B cell (primary cell): Measurements from ENCODE around the gene PKDREJ. TPM values are rescaled to one million over a fixed set of nuclear protein-coding genes. Genes with fewer than 3 reads are reported as not detected.
A peak's percentile ranks its signal among the peaks of the same experiment; 100 is the strongest.

Source experiments
- ATAC-seq: fragments of 200-7000 bp; cut with Tn5 transposase; one replicate; pipeline ENCODE4 v1.10.0; 2021; ENCODE audit warnings: low read depth, mild to moderate bottlenecking, moderate number of reproducible peaks, moderate library complexity
- CTCF ChIA-PET: fragments of 350-600 bp; sonication (Branson Sonifier 250); formaldehyde crosslinking; loops from one replicate; lab custom pipeline; 2021; ENCODE audit warnings: antibody characterized with exemption, inconsistent platforms; lab: Charles Lee
- POLR2A ChIA-PET: fragments of 350-600 bp; sonication (Branson Sonifier 250); formaldehyde crosslinking; loops from one replicate; lab custom pipeline; 2021; ENCODE audit warnings: antibody characterized with exemption; lab: Charles Lee
- DNase-seq: peaks from one replicate; pipeline ENCODE4 v3.0.0; 2013
- H2AFZ ChIP-seq: 2 replicates; pipeline ENCODE4 v1.6.1; 2012; ENCODE audit warnings: mild to moderate bottlenecking, low read depth, low read length; ENCODE audit not compliant: insufficient read depth, poor library complexity, severe bottlenecking
- H3K27ac ChIP-seq, 2 donors: 1 replicate in 1 of 2; 2 replicates in 1 of 2; pipeline ENCODE4 v1.5.1; 2012 to 2013; ENCODE audit warnings: low read length in 2 of 2, mild to moderate bottlenecking in 2 of 2, moderate library complexity in 1 of 2
- H3K27me3 ChIP-seq, 4 experiments: fragments of 200-600 bp in 1 of 4; sonication (generic) in 1 of 4; replicated peaks in 1 of 4; 1 replicate in 2 of 4; 2 replicates in 2 of 4; pipeline versions ENCODE4 v1.6.1 to v1.7.0; 2013 to 2016; ENCODE audit warnings: low read length in 3 of 4, mild to moderate bottlenecking in 2 of 4, mixed read lengths in 1 of 4, moderate library complexity in 1 of 4; ENCODE audit not compliant: insufficient read depth in 4 of 4, control insufficient read depth in 3 of 4; ENCODE audit errors: control extremely low read depth in 1 of 4
- H3K36me3 ChIP-seq, 2 experiments: replicated peaks in 1 of 2; 1 replicate in 1 of 2; 2 replicates in 1 of 2; pipeline versions ENCODE4 v1.6.1 to v1.7.1; 2013; ENCODE audit warnings: low read length in 1 of 2; ENCODE audit not compliant: insufficient read depth in 2 of 2, control insufficient read depth in 1 of 2; ENCODE audit errors: control extremely low read depth in 1 of 2, extremely low read depth in 1 of 2
- H3K4me1 ChIP-seq, 2 donors: fragments of 200-600 bp in 1 of 2; sonication (generic) in 1 of 2; 1 replicate in 1 of 2; 2 replicates in 1 of 2; pipeline versions ENCODE4 v1.5.1 to v1.6.1; 2013 to 2017; ENCODE audit warnings: low read length in 2 of 2; ENCODE audit not compliant: control insufficient read depth in 2 of 2, insufficient read depth in 2 of 2
- H3K4me2 ChIP-seq: replicated peaks from 2 replicates; pipeline ENCODE3; 2012; ENCODE audit warnings: mild to moderate bottlenecking, low read depth, low read length; ENCODE audit not compliant: poor library complexity, severe bottlenecking
- H3K4me3 ChIP-seq, 5 experiments: fragments of 200-600 bp in 1 of 5; sonication (generic) in 1 of 5; 1 replicate in 3 of 5; 2 replicates in 2 of 5; pipeline versions ENCODE4 v1.5.1 to v1.7.0; 2011 to 2016; ENCODE audit warnings: low read length in 4 of 5, mild to moderate bottlenecking in 4 of 5, low read depth in 2 of 5, control low read depth in 1 of 5, moderate library complexity in 1 of 5; ENCODE audit not compliant: insufficient read depth in 1 of 5; ENCODE audit errors: control extremely low read depth in 1 of 5, extremely low read depth in 1 of 5
- H3K79me2 ChIP-seq: fragments of 200-600 bp; sonication (generic); one replicate; pipeline ENCODE4 v1.6.0; 2016; ENCODE audit warnings: low read length; ENCODE audit not compliant: control insufficient read depth, insufficient read depth
- H3K9ac ChIP-seq: fragments of 200-600 bp; sonication (generic); 2 replicates; pipeline ENCODE4 v1.6.1; 2017; ENCODE audit warnings: mild to moderate bottlenecking, low read length, moderate library complexity
- H3K9me3 ChIP-seq, 3 donors: one replicate each; pipeline versions ENCODE4 v1.6.1 to v1.7.1; 2013; ENCODE audit warnings: low read length in 2 of 3; ENCODE audit not compliant: control insufficient read depth in 2 of 3, insufficient read depth in 1 of 3; ENCODE audit errors: control extremely low read depth in 1 of 3
- H4K20me1 ChIP-seq: 2 replicates; pipeline ENCODE4 v1.6.0; 2012; ENCODE audit warnings: mild to moderate bottlenecking, low read length; ENCODE audit not compliant: insufficient read depth, control insufficient read depth, poor library complexity, severe bottlenecking
- H3K27ac Mint-ChIP-seq: one replicate; pipeline ENCODE4 v1.8.0; 2021; ENCODE audit warnings: mixed read lengths
- H3K27me3 Mint-ChIP-seq: one replicate; pipeline ENCODE4 v1.8.0; 2021; ENCODE audit warnings: mixed read lengths
- H3K4me1 Mint-ChIP-seq: one replicate; pipeline ENCODE4 v1.8.0; 2021; ENCODE audit warnings: mixed read lengths
- H3K4me3 Mint-ChIP-seq: one replicate; pipeline ENCODE4 v1.8.0; 2021; ENCODE audit warnings: mixed read lengths
- H3K9me3 Mint-ChIP-seq: one replicate; pipeline ENCODE4 v1.8.0; 2022; ENCODE audit warnings: mixed read lengths; ENCODE audit not compliant: insufficient read depth
- EZH2 ChIP-seq: IDR thresholded peaks from 2 replicates; pipeline ENCODE4 v1.6.1; 2012; ENCODE audit warnings: borderline replicate concordance, low read depth, mild to moderate bottlenecking, moderate library complexity, low read length; ENCODE audit not compliant: insufficient read depth, poor library complexity, severe bottlenecking
- WGBS: methylation state at CpG from one replicate; pipeline ENCODE4 v1.1.5; 2013; ENCODE audit warnings: missing lambda C conversion rate; ENCODE audit not compliant: insufficient coverage; 5-methylcytosine and 5-hydroxymethylcytosine counted together
- intact Hi-C: fragments of 100-400 bp; cut with micrococcal nuclease; formaldehyde crosslinking; loops from one replicate; pipeline ENCODE4 v1.10.0; 2022
- polyA plus RNA-seq: library from polyadenylated mRNA; depleted of rRNA; stranded (reverse); fragments of >200 nt; gene quantifications from 2 replicates; pipeline ENCODE4 v1.2.3, GENCODE V29; 2012
- total RNA-seq, 2 donors: library from RNA; stranded (reverse); fragments of 120-200 nt in 1 of 2; gene quantifications; 1 replicate in 1 of 2; 2 replicates in 1 of 2; pipeline versions ENCODE4 v1.2.3 to v1.2.4, GENCODE V29; 2013 to 2022
- TF ChIP-seq, protein P1 (sequence below): fragments of 200-600 bp; IDR thresholded peaks from one replicate; pipeline ENCODE4 v1.8.0; 2022; ENCODE audit warnings: antibody characterized with exemption, mild to moderate bottlenecking

PKDREJ gene
- total and polyA plus RNA-seq, 2 donors (not counting 1 experiment from before 2014, with no cell fraction given), result not detected

GRCh38 chr22:46250783-46251125 lies 12.4 kb downstream of the PKDREJ start:
- H2AFZ ChIP-seq, result peak overlapping the region; percentile 85
- H3K9me3 ChIP-seq, result peaks cover 0 to 2% (median 0%) of the 10 kb centered on the region in 3 donors
- H3K4me3 ChIP-seq, result peak overlapping the region in 4 of 5 experiments; percentile 72 to 85 (median 82)
- intact Hi-C loops, result loop anchor here (1.0 to 2.0 kb wide), 4 partner anchors 17 to 99 kb away; partner anchors contain the start of gene GTSE1
- no peak for TF ChIP-seq EZH2
- TF ChIP-seq, protein P1, sequence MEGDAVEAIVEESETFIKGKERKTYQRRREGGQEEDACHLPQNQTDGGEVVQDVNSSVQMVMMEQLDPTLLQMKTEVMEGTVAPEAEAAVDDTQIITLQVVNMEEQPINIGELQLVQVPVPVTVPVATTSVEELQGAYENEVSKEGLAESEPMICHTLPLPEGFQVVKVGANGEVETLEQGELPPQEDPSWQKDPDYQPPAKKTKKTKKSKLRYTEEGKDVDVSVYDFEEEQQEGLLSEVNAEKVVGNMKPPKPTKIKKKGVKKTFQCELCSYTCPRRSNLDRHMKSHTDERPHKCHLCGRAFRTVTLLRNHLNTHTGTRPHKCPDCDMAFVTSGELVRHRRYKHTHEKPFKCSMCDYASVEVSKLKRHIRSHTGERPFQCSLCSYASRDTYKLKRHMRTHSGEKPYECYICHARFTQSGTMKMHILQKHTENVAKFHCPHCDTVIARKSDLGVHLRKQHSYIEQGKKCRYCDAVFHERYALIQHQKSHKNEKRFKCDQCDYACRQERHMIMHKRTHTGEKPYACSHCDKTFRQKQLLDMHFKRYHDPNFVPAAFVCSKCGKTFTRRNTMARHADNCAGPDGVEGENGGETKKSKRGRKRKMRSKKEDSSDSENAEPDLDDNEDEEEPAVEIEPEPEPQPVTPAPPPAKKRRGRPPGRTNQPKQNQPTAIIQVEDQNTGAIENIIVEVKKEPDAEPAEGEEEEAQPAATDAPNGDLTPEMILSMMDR, result no peak
- peak overlapping the region; percentile 75 for H3K9ac ChIP-seq
- 21% methylated on average over 25 of the region's 25 CpGs for WGBS
- peaks cover 16% of the 10 kb centered on the region for H3K79me2 ChIP-seq
- no peaks in the 10 kb centered on the region for H3K9me3 Mint-ChIP-seq
- ATAC-seq (no peak), DNase-seq (no peak)
- H3K4me2 ChIP-seq, result peak overlapping the region; percentile 84
- no peaks in the 10 kb centered on the region for H3K36me3 ChIP-seq
- ChIA-PET CTCF (interaction anchor here (1.1 kb wide), 1 partner anchor 125 kb away, joined by 3 read pairs; no protein-coding TSS in a partner anchor), POLR2A (interaction anchor here (0.6 to 1.5 kb wide), 4 partner anchors 18 to 361 kb away, joined by 3 to 11 read pairs (median 7); partner anchors contain the start of genes GTSE1 and TTC38)
- H3K27ac ChIP-seq, result peak overlapping the region; percentile 5 to 75
- peak overlapping the region; percentile 87 for H3K4me3 Mint-ChIP-seq
- peaks cover 14% of the 10 kb centered on the region in 2 donors for H3K4me1 ChIP-seq
- H3K27ac Mint-ChIP-seq, result peak overlapping the region; percentile 80
- H3K27me3 ChIP-seq, result no peaks in the 10 kb centered on the region
- H3K4me1 Mint-ChIP-seq, result peaks cover 18% of the 10 kb centered on the region
- no peaks in the 10 kb centered on the region for H3K27me3 Mint-ChIP-seq
- no peaks in the 10 kb centered on the region for H4K20me1 ChIP-seq
